ENCODE measurements around the gene SH3GL1.
A peak's percentile ranks its signal among the peaks of the same experiment; 100 is the strongest.
"Not testable (repeated sequence)": the region's sequence is repeated elsewhere in the genome, so short reads cannot be mapped to it uniquely, and the experiment has no call there.

SH3GL1 gene

DNA sequence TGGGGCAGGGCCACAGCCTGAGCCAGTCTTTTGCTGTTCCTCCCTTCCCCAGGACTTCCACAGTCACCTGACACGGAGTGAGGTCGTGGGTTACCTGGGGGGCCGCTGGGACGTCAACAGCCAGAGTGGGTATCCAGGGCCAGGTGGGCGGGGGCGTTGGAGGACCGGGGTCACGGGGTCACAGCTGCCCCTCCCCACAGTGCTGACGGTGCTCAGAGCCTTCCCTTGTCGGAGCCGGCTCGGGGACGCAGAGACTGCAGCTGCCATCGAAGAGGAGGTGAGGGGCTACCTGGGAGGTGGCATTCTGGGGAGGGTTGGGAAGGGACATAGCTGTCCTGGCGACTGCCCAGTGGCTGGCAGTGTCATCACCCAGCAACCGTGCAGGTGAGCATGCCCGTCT lies 45.5 kb downstream of the SH3GL1 start:
- no peak overlapping the region for H3K27ac ChIP-seq (ENCODE audit: low read depth, low read length)
- no peaks in the 10 kb centered on the region for H3K27me3 ChIP-seq (ENCODE audit: control insufficient read depth in 1 of 2, insufficient read depth in 2 of 2, low read length in 2 of 2)
- H3K36me3 ChIP-seq (ENCODE audit: insufficient read depth, low read length) = peaks cover 19% of the 10 kb centered on the region
- H3K4me1 ChIP-seq (ENCODE audit: insufficient read depth, low read length) = no peaks in the 10 kb centered on the region
- H3K9ac ChIP-seq (ENCODE audit: low read length) = no peak overlapping the region
- no peak overlapping the region for H3K4me3 ChIP-seq (ENCODE audit: low read depth in 1 of 2, low read length in 2 of 2)
- H3K9me3 ChIP-seq (ENCODE audit: low read length) = no peaks in the 10 kb centered on the region

DNA sequence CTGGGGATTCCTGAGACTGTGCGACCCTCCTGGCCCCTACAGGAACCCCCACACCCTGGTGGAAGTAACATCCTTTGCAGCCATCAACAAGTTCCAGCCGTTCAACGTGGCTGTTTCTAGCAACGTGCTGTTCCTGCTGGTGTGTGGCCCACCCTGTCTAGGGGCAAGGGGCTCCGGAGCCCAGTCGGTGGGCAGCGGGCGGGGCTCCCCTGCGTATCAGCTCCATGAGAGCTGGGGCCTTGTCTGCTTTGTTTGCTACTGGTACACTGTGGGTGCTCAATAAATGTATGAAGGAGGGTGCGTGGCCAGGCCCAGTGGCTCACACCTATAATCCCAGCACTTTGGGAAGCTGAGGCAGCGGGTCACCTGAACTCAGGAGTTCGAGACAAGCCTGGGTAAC lies 46.1 kb downstream of the SH3GL1 start:
- Histone ChIP-seq H3K9me3 (ENCODE audit: low read length) (no peaks in the 10 kb centered on the region), H3K36me3 (ENCODE audit: insufficient read depth, low read length) (peaks cover 13% of the 10 kb centered on the region), H3K4me3 (ENCODE audit: low read depth in 1 of 2, low read length in 2 of 2) (no peak overlapping the region), H3K27ac (ENCODE audit: low read depth, low read length) (no peak overlapping the region), H3K9ac (ENCODE audit: low read length) (no peak overlapping the region), H3K4me1 (ENCODE audit: insufficient read depth, low read length) (no peaks in the 10 kb centered on the region), H3K27me3 (ENCODE audit: control insufficient read depth in 1 of 2, insufficient read depth in 2 of 2, low read length in 2 of 2) (no peaks in the 10 kb centered on the region)

DNA sequence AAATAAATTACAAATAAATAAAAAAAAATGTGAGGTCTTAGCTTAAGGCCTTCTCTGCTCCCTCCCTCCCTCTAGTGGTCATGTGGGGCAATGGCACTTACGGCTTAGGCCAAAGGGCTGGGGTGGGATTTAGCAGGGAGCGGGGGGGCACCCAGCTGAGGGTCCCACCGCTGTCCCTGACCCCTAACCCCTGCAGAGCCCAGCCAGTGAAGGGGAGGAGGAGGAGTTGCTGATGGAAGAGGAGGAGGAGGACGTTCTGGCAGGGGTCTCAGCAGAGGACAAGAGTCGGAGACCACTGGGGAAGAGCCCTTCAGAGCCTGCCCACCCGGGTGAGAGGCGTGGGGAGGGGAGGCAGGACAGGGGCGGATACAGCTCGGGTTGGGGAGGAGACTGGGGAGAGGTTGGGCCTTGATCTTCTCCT lies 47.6 kb downstream of the SH3GL1 start:
- no peak overlapping the region for H3K27ac ChIP-seq (ENCODE audit: low read depth, low read length)
- peaks cover 6% of the 10 kb centered on the region for H3K36me3 ChIP-seq (ENCODE audit: insufficient read depth, low read length)

GRCh38 chr19:4350726-4351125 lies 49.6 kb downstream of the SH3GL1 start:
- Histone ChIP-seq H3K9ac (ENCODE audit: low read length) (no peak overlapping the region), H3K9me3 (ENCODE audit: low read length) (no peaks in the 10 kb centered on the region), H3K36me3 (ENCODE audit: insufficient read depth, low read length) (peaks cover 17% of the 10 kb centered on the region)

More for the DNA sequence above, 47.6 kb downstream of the SH3GL1 start:
- Histone ChIP-seq H3K4me1 (ENCODE audit: insufficient read depth, low read length) (no peaks in the 10 kb centered on the region), H3K9me3 (ENCODE audit: low read length) (no peaks in the 10 kb centered on the region), H3K4me3 (ENCODE audit: low read depth in 1 of 2, low read length in 2 of 2) (no peak overlapping the region), H3K27me3 (ENCODE audit: control insufficient read depth in 1 of 2, insufficient read depth in 2 of 2, low read length in 2 of 2) (no peaks in the 10 kb centered on the region), H3K9ac (ENCODE audit: low read length) (no peak overlapping the region)

DNA sequence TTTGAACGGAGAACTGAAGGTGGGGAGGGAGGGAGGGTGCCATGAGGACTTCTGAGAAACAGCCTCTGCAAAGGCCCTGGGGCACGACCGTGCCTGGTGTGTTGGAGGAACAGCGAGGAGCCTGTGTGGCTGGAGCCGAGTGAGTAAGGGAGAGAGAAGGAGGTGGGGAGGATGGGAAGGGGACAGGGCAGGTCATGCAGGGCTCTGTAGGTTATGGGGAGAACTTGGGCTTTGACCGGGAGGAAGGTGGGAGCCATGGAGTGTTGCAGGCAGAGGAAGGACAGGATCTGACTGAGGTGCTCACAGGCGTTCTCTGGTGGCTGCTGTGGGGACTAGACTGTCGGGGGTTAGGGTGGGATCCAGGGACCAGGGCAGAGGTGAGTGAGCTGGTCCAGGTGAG lies 50.2 kb downstream of the SH3GL1 start:
- Histone ChIP-seq H3K4me3 (ENCODE audit: low read depth in 1 of 2, low read length in 2 of 2) (no peak overlapping the region), H3K36me3 (ENCODE audit: insufficient read depth, low read length) (peaks cover 17% of the 10 kb centered on the region), H3K27me3 (ENCODE audit: control insufficient read depth in 1 of 2, insufficient read depth in 2 of 2, low read length in 2 of 2) (no peaks in the 10 kb centered on the region), H3K27ac (ENCODE audit: low read depth, low read length) (no peak overlapping the region), H3K4me1 (ENCODE audit: insufficient read depth, low read length) (no peaks in the 10 kb centered on the region), H3K9me3 (ENCODE audit: low read length) (no peaks in the 10 kb centered on the region), H3K9ac (ENCODE audit: low read length) (no peak overlapping the region)

More at GRCh38 chr19:4350726-4351125, 49.6 kb downstream of the SH3GL1 start:
- no peak overlapping the region for H3K4me3 ChIP-seq (ENCODE audit: low read depth in 1 of 2, low read length in 2 of 2)
- no peaks in the 10 kb centered on the region for H3K4me1 ChIP-seq (ENCODE audit: insufficient read depth, low read length)
- H3K27ac ChIP-seq (ENCODE audit: low read depth, low read length) = no peak overlapping the region
- H3K27me3 ChIP-seq (ENCODE audit: control insufficient read depth in 1 of 2, insufficient read depth in 2 of 2, low read length in 2 of 2) = no peaks in the 10 kb centered on the region

- peaks cover 17% of the 10 kb centered on the region for H3K36me3 ChIP-seq (ENCODE audit: insufficient read depth, low read length)
- H3K27me3 ChIP-seq (ENCODE audit: control insufficient read depth in 1 of 2, insufficient read depth in 2 of 2, low read length in 2 of 2); H3K4me1 ChIP-seq (ENCODE audit: insufficient read depth, low read length); H3K27ac ChIP-seq (ENCODE audit: low read depth, low read length); H3K9ac ChIP-seq (ENCODE audit: low read length); H3K4me3 ChIP-seq (ENCODE audit: low read depth in 1 of 2, low read length in 2 of 2); H3K9me3 ChIP-seq (ENCODE audit: low read length): not testable (repeated sequence)
Measured at GRCh38 chr19:4349225-4349624, 51.1 kb downstream of the SH3GL1 start.

DNA sequence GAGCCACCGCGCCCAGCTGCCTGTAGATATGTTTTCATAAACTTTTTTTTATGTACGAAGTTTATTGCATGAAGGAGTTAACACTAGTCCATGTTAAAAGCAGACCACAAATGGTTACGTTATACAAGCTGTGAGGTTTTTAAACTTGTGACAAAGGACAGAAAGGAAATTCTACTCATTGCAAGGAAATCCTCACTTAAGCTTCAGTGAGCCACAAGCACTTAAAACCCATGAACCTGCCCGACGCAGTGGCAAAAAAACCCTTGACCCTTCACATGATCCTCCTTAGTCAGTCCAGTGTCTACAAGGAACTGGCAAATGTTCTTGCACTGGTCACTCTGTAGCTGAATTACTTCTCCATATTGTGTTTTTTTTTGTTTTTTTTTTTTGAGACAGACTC lies 52.8 kb downstream of the SH3GL1 start:
- H3K4me3 ChIP-seq (ENCODE audit: low read depth in 1 of 2, low read length in 2 of 2) = no peak overlapping the region
- H3K9ac ChIP-seq (ENCODE audit: low read length) = no peak overlapping the region
- peaks cover 6% of the 10 kb centered on the region for H3K4me1 ChIP-seq (ENCODE audit: insufficient read depth, low read length)
- no peaks in the 10 kb centered on the region for H3K9me3 ChIP-seq (ENCODE audit: low read length)
- H3K27ac ChIP-seq (ENCODE audit: low read depth, low read length) = no peak overlapping the region
- no peaks in the 10 kb centered on the region for H3K27me3 ChIP-seq (ENCODE audit: control insufficient read depth in 1 of 2, insufficient read depth in 2 of 2, low read length in 2 of 2)
- H3K36me3 ChIP-seq (ENCODE audit: insufficient read depth, low read length) = peaks cover 17% of the 10 kb centered on the region

GRCh38 chr19:4346020-4346383 lies 54.3 kb downstream of the SH3GL1 start:
- Histone ChIP-seq H3K27me3 (ENCODE audit: control insufficient read depth in 1 of 2, insufficient read depth in 2 of 2, low read length in 2 of 2) (no peaks in the 10 kb centered on the region), H3K36me3 (ENCODE audit: insufficient read depth, low read length) (peaks cover 17% of the 10 kb centered on the region), H3K27ac (ENCODE audit: low read depth, low read length) (no peak overlapping the region), H3K9me3 (ENCODE audit: low read length) (no peaks in the 10 kb centered on the region), H3K4me1 (ENCODE audit: insufficient read depth, low read length) (peaks cover 12% of the 10 kb centered on the region), H3K9ac (ENCODE audit: low read length) (no peak overlapping the region), H3K4me3 (ENCODE audit: low read depth in 1 of 2, low read length in 2 of 2) (no peak overlapping the region)

DNA sequence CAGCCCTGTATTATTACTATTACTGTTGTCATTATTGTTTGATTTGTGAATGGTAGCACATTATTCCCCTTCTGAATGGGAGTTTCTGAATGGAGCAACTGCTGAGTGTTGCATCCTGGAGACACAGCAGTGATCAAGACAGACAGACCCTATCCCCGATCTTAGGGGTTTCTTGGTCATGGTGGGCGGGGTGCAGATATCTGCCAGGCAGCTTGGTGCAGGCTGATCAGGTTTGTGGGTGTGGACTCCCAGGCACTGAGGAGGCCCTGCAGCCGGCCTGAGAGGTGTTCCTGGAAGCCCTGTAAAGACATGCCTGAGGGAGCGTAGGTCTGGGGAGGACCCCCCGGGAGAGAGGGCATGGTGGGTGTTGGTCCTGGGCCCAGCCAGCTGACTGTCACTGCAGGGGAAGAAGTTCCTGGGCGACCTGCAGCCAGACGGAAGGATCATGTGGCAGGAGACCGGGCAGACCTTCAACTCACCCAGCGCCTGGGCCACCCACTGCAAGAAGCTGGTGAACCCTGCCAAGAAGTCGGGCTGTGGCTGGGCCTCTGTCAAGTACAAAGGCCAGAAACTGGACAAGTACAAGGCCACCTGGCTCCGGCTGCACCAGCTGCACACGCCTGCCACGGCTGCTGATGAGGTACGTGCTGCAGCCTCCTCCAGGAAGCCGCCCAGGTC lies 54.9 kb downstream of the SH3GL1 start:
- H3K9me3 ChIP-seq (ENCODE audit: low read length) = no peaks in the 10 kb centered on the region
- no peaks in the 10 kb centered on the region for H3K27me3 ChIP-seq (ENCODE audit: control insufficient read depth in 1 of 2, insufficient read depth in 2 of 2, low read length in 2 of 2)
- peaks cover 12% of the 10 kb centered on the region for H3K4me1 ChIP-seq (ENCODE audit: insufficient read depth, low read length)
- H3K27ac ChIP-seq (ENCODE audit: low read depth, low read length) = no peak overlapping the region
- H3K36me3 ChIP-seq (ENCODE audit: insufficient read depth, low read length) = peaks cover 15% of the 10 kb centered on the region
- no peak overlapping the region for H3K9ac ChIP-seq (ENCODE audit: low read length)
- no peak overlapping the region for H3K4me3 ChIP-seq (ENCODE audit: low read depth in 1 of 2, low read length in 2 of 2)

DNA sequence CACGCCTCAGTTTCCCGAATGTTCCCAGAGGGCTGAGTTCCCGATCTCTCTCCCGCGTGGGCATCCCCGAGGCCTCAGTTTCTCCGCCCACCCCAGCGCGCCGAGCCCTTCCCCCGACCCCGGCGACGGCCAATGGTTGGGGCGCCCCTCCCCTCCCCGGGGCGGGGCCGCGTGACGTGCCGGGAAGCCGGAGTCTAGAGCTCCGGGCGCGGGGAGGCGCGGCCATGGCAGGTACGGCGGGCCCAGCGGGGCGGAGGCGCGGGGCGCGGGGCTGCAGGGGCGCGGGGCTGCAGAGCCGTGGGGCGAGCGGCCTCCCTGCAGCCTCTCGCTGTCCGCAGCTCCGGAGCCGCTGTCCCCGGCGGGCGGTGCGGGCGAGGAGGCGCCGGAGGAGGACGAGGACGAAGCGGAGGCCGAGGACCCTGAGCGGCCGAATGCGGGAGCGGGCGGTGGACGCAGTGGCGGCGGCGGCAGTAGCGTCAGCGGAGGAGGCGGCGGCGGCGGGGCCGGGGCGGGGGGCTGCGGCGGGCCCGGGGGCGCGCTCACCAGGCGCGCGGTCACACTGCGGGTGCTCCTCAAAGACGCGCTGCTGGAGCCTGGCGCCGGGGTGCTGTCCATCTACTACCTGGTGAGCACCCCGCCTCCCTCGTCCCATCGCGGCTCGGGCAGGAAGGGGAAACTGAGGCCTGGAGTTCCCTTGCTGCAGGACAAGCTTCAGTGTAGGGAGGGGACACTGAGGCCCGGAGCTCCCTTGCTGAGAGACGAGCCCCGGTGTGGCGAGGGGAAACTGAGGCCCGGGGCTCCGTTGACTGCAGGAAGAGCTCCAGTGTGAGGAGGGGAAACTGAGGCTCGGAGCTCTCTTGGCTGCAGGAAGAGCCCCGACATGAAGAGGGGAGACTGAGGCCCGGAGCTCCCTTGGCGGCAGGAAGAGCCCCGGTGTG lies 56.7 kb downstream of the SH3GL1 start, which contains the start of gene MPND:
Gene MPND, plus strand, starts transcription at position 193 of the 938 bp plus-strand sequence. Its CDS starts 32 bp downstream, at position 225.
- Histone ChIP-seq H3K4me3 (ENCODE audit: low read depth in 1 of 2, low read length in 2 of 2) (peak within 1 kb of the TSS; percentile 74 to 88), H3K9me3 (ENCODE audit: low read length) (no peaks in the 10 kb centered on the region), H3K4me1 (ENCODE audit: insufficient read depth, low read length) (peaks cover 12% of the 10 kb centered on the region), H3K27ac (ENCODE audit: low read depth, low read length) (peak within 1 kb of the TSS; percentile 98), H3K36me3 (ENCODE audit: insufficient read depth, low read length) (peaks cover 11% of the 10 kb centered on the region), H3K27me3 (ENCODE audit: control insufficient read depth in 1 of 2, insufficient read depth in 2 of 2, low read length in 2 of 2) (no peaks in the 10 kb centered on the region), H3K9ac (ENCODE audit: low read length) (peak within 1 kb of the TSS; percentile 72)

DNA sequence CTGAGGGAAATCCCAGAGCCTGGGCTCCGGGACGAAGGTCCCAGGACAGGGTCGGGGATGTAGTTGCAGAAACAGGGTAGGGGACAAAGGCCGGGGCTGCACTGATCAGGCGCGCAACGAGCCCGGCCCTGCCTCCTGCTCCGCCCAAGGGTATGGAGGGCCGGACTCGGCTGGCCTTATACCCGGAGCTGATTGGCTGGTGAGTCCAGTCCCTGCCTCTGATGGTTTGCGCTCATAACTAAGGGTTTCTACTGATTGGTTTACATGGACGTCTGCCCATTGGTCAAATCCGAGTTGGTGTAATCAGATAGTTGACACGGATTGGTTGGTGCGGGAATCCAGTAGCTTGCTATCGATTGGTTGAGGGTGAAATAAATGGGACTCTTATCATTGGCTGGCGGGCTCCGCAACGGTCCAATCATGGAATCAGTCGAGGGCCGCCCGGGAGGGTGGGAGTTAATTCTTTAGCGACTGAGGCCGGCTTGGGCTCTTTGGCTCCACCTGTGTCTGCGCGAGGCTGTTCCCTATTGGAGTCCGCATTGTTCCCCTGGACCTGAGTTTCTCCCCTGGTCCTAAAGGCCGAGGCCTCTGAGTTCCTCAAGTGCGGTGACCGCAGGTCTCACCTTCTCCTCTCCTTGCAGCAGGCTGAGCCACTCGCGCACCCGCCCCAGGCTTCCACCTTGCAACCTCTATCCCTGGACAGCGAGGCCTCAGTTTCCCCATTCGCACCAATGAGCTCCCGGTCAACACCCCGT lies 57.6 kb downstream of the SH3GL1 start:
- no peaks in the 10 kb centered on the region for H3K9me3 ChIP-seq (ENCODE audit: low read length)
- H3K36me3 ChIP-seq (ENCODE audit: insufficient read depth, low read length) = peaks cover 11% of the 10 kb centered on the region
- peak overlapping the region; percentile 74 to 88 for H3K4me3 ChIP-seq (ENCODE audit: low read depth in 1 of 2, low read length in 2 of 2)
- H3K9ac ChIP-seq (ENCODE audit: low read length) = peak overlapping the region; percentile 72
- H3K27me3 ChIP-seq (ENCODE audit: control insufficient read depth in 1 of 2, insufficient read depth in 2 of 2, low read length in 2 of 2) = no peaks in the 10 kb centered on the region
- peak overlapping the region; percentile 98 for H3K27ac ChIP-seq (ENCODE audit: low read depth, low read length)
- peaks cover 12% of the 10 kb centered on the region for H3K4me1 ChIP-seq (ENCODE audit: insufficient read depth, low read length)

All from muscle layer of colon (tissue), 2 donors.